ENCODE data around the gene HMOX1.

Gene HMOX1

GRCh38 chr22:35406443-35406842 lies 25.5 kb downstream of the HMOX1 start:
- no peak for DNase-seq (ENCODE audit: low spot score)

GRCh38 chr22:35407362-35407761 lies 26.5 kb downstream of the HMOX1 start:
- no peak for DNase-seq (ENCODE audit: low spot score)

- DNase-seq (ENCODE audit: low spot score) = peak; percentile 70
These were observed 29.1 kb downstream of the HMOX1 start for GRCh38 chr22:35409783-35410662.

- no peak for DNase-seq (ENCODE audit: low spot score)
These were observed 29.8 kb downstream of the HMOX1 start for GRCh38 chr22:35410663-35411034.

GRCh38 chr22:35411102-35411501 lies 30.2 kb downstream of the HMOX1 start:
- DNase-seq (ENCODE audit: low spot score) = no peak

GRCh38 chr22:35413624-35414023 lies 32.7 kb downstream of the HMOX1 start:
- no peak for DNase-seq (ENCODE audit: low spot score)

- DNase-seq (ENCODE audit: low spot score) = no peak
These were observed 36.7 kb downstream of the HMOX1 start for GRCh38 chr22:35417606-35418005.

- DNase-seq (ENCODE audit: low spot score) = no peak
These were observed 37.2 kb downstream of the HMOX1 start for GRCh38 chr22:35418088-35418487.

GRCh38 chr22:35418731-35419130 lies 37.8 kb downstream of the HMOX1 start:
- DNase-seq (ENCODE audit: low spot score) = no peak

GRCh38 chr22:35419756-35420155 lies 38.9 kb downstream of the HMOX1 start:
- DNase-seq (ENCODE audit: low spot score) = no peak

GRCh38 chr22:35421121-35421520 lies 40.2 kb downstream of the HMOX1 start:
- no peak for DNase-seq (ENCODE audit: low spot score)

- DNase-seq (ENCODE audit: low spot score) = no peak
These were observed 41.2 kb downstream of the HMOX1 start for GRCh38 chr22:35422145-35422544.

- DNase-seq (ENCODE audit: low spot score) = no peak
These were observed 42.0 kb downstream of the HMOX1 start for GRCh38 chr22:35422936-35423335.

GRCh38 chr22:35424081-35424480 lies 43.2 kb downstream of the HMOX1 start:
- no peak for DNase-seq (ENCODE audit: low spot score)

GRCh38 chr22:35424761-35425160 lies 43.9 kb downstream of the HMOX1 start:
- no peak for DNase-seq (ENCODE audit: low spot score)

GRCh38 chr22:35425546-35425945 lies 44.6 kb downstream of the HMOX1 start:
- DNase-seq (ENCODE audit: low spot score) = no peak

- DNase-seq (ENCODE audit: low spot score) = no peak
These were observed 45.3 kb downstream of the HMOX1 start for GRCh38 chr22:35425971-35426800.

- no peak for DNase-seq (ENCODE audit: low spot score)
These were observed 45.9 kb downstream of the HMOX1 start for GRCh38 chr22:35426801-35427140.

- peak; percentile 68 for DNase-seq (ENCODE audit: low spot score)
These were observed 50.0 kb downstream of the HMOX1 start for GRCh38 chr22:35430897-35431322.

GRCh38 chr22:35431483-35432227 lies 50.8 kb downstream of the HMOX1 start:
- no peak for DNase-seq (ENCODE audit: low spot score)

- no peak for DNase-seq (ENCODE audit: low spot score)
These were observed 51.5 kb downstream of the HMOX1 start for GRCh38 chr22:35432228-35432905.
